Stimulated activated CD4-positive, alpha-beta T cell treated with anti-CD3 and anti-CD28 coated beads, Interleukin-2, amount 100 ng/mL, for 4 hours (primary cell): ENCODE data around the gene KCNJ6.
"Not testable (repeated sequence)": the region's sequence is repeated elsewhere in the genome, so short reads cannot be mapped to it uniquely, and the experiment has no call there.

ENCODE experiments used
- DNase-seq: peaks from one replicate; pipeline ENCODE4 v3.0.0-alpha.2; 2020; ENCODE audit warnings: low read depth

Gene KCNJ6, protein sequence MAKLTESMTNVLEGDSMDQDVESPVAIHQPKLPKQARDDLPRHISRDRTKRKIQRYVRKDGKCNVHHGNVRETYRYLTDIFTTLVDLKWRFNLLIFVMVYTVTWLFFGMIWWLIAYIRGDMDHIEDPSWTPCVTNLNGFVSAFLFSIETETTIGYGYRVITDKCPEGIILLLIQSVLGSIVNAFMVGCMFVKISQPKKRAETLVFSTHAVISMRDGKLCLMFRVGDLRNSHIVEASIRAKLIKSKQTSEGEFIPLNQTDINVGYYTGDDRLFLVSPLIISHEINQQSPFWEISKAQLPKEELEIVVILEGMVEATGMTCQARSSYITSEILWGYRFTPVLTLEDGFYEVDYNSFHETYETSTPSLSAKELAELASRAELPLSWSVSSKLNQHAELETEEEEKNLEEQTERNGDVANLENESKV

DNA sequence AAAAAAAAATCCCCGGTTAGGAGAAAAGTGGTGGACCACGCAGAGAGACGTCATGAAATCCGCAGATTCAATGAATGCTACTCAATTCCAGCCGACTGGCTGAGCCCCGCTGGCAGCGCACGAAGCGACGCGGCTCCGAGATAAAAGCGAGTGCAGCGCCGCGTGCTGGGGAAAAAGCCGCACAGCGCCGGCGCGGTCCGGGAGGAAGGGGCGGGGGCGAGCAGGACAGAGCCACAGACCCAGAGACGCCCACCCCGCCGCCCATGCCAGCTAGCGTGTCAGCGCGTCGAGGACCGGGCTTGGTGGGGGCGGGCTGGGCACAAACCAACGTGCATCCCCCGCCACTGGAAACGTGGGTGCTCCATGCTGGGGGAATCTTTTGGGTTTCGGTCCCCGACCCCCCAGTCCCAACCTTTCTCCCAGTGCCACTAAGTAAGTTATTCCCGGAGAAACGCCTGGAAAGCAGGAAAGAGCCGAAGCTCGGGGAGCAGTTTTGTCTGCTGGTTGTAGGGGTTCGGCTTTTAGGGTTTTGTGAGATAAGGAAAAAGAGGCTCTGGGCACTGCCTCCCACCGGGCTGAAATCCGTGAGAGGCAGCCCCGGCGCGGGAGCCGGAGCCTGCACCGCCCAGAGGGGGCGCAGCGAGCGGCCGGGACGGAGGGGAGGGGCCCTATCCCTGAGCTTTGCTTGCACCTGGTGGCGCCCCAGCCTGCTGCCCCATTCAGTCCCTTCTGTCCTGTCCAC lies at the start of gene KCNJ6:
KCNJ6 (minus strand) TSS at position 148 of the 742 bp plus-strand sequence. CDS start 75,775 bp downstream, outside the sequence.
- no peak for DNase-seq

DNA sequence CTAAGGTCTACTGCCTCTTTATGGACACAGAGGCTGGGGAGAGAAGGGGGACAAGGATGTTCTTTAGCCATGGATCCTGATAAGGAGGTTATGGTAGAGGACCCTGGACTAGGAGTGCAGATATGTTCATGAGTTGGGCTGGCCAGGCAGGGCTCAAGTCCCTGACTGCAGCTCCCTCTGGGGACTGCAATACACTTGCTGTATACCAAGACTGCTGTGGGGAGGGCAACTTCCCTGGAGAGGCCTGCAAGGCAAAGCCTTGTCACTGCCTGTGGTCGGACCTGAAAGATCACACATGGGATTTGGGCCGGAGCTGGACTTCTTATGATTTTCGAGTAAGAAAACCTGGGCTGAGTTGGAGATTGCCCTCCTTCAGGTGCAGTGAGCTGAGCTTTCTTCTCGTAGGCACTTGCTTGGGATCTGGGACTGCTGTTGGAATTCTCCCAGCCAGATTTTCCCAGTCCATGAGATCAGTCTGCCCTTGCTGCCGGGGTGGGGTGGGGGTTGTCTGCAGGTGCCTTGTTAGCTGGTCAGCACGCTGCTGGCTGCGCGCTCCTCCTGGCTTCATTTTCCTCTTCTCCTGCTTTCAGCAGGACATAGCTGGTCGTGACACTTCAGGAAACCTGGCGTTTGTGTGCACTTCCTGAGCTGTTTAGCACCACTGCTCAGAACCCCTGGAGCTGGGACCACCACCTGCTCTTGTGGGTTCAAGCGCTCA lies 49.0 kb upstream of the KCNJ6 start:
- DNase-seq, result no peak

DNA sequence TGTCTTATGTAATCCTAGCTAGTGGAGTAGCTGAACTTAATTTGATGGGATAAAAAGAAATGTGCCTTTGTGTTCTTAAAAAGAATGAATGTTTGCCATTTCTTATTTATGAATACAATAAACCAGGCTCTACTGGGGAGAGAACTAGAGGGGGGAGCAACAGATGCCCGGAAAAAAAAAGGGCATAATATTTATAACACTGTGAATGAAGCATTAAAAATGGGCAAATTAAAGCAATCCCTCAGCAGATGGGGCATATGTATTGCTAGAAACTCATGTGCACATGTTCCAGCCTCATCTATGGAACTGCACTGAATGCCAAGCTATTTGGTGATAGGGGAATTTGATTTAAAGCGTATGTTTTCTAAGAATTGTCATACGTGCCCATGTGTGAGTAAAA lies 42.3 kb upstream of the KCNJ6 start:
- no peak for DNase-seq

DNA sequence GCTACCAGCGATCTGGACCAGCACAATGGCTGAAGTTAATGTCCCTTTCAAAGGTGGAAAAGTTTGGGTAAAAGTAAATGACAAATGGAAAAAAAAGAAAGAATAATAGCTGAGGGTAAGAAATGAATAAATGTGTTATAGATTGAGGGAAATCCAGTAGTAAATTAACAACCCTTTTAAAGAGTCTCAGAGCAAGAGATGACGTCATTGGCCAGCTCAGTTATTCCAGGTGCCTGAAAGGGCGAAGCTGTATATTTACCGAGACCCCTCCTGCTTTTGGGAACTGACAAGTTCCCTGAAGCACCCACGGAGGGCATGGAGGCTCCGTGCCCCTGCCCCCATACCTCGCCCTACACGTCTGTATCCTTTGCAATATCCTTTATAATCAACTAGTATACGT lies 40.5 kb upstream of the KCNJ6 start:
- DNase-seq, result no peak

DNA sequence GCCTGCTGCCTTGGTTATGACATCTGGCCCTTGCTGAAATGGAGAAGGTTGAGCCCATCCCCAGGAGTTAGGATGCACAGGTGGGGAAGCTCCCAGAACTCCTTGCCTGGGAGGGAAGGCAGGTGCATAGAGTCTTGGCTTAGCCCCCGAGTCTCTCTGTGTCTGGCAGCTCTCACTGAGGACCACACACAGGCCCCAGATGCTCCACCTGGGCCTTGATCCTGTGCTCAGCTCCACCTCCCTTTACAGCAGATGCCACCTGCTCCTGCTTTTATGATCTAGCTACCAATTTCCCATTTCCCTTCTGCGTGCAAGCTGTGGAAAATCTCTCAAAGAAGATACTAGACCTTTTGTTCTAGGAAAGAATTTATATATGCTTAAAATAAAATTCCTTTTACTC lies 28.8 kb upstream of the KCNJ6 start:
- DNase-seq, result no peak

DNA sequence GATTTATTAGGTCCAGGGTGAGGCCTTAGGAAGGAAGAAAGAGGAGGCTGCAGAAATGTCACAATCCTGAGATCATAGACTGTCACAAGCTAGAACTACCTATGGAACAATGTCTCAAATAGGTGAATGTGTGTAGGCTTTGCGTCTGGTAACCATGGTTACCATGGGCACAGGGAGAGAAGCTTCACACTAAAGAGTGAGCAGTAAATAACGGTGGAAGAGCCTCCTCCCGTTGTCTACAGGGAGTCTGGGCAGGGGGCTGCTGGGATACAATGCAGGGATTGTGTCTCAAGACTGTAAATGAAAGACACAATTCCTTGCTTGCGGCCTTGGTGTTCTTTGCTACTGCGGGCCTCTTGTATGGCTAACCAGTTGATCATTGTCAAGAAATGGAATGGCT lies 28.2 kb upstream of the KCNJ6 start:
- DNase-seq, result no peak

DNA sequence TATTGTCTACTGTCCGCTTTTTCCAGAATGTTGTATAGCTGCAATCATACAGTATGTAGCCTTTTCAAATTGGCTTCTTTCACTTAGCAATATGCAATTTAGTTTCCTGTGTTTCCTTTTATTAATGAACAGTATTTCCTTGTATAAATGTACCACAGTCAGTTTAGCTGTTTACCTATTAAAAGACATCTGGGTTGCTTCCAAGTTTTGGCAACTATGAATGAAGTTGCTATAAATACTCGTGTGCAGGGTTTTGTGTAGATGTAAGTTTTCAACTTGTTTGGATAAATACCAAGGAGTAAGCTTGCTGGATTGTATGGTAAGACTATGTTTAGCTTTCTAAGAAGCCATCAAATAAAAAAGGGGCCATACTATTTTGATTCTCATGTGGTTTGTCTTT lies 24.4 kb upstream of the KCNJ6 start:
- no peak for DNase-seq

DNA sequence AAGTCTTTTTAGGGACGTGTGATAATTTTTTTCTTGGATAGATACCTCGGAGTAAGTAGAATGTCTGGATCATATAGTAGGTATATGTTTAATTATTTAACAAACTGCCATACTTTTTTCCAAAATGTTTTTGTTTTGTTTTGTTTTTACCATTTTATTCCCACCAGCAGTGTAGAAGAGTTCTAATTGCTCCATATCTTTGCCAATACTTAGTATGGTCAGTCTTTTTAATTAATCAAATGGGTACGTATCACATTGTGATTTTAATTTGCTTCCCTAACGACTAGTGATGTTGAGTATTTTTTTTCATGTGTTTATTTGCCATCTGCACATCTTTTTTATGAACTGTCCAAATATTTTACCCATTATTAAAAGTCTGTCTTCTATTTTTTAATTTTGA lies 23.6 kb upstream of the KCNJ6 start:
- no peak for DNase-seq

DNA sequence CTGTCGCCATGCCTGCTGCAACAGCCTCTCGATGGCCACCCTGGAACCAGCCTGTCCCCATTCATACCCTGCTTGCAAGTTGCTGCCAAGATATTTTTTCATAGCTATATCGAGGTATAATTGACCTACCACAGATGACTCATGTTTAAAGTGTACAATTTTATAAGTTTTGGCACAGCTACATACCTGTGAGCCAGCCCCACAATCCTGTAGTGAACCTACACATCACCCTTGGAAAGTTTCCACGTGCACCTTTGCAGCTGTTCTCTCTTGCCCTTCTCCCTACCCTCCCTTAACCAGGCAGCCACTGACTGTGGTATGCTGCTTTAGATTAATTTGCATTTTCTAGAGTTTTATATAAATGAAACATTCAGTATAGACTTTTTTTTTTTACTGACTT lies 23.0 kb upstream of the KCNJ6 start:
- DNase-seq, result no peak

DNA sequence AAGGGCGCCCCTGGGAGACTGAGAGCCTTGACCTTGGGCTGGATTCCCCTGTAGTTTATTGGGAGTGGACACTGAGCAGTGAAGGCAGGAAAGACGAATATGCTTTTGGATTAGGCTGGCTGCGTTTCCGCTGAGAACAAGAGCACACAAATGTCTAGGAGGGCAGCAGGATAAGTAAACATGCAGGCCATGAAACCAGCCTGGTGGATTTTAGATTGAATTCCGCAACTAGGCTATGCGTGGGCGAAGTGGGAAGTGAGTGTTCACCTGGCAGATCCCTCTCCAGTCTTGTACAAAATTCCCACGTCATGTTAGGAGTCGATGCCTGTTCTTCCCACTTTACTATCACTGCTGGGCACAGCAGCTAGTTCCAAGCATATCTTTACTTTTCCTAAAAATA lies 21.4 kb upstream of the KCNJ6 start:
- DNase-seq, result no peak

DNA sequence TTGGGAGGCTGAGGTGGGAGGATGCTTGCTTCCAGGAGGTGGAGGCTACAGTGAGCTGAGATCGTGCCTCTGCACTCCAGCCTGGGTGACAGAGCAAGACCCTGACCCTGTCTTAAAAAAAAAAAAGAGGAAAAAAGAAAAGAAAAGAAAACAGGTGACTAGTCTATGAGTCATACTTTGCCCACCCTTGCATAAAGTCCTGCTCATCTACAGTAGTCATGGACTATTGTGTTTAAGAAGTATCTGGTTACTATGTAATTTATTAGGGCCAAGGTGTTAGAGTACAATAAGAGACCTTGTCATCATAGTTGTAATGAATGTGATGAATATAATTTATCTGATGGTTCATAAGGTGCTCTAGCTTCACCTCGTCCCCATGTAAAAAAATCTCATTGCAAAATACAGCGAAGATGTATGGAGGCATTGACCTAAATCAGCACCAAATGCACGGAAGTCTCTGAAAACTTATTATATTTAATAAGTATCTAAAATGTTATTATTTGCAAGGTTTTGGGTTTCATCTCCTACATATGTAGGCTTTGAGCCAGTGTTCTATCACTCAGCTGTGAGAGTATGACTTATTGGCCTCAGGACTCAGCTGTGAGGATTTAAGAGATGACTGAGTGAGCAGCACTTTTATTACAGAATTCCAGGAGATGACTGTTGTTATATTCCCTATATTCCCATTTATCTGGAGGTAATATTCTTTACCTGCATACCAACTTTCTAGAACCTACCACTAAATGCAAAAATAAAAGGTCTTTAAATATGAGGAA lies 19.9 kb upstream of the KCNJ6 start:
- DNase-seq, result no peak

DNA sequence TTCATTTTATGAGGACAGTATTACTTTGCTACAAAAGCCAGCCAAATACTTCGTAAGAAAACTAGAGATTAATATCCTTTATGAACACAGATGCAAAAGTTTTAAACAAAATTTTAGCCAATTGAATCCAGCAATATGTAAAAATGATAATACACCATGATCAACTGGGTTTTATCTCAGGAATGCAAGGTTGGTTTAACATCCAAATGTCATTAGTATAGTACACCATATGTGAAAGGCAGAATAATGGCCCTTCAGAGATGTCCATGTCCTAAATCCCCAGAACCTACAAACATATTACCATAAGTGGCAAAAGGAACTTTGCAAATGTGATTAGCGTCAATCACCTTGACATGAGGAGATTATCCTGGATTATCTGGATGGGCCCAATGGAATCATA lies 16.7 kb upstream of the KCNJ6 start:
- no peak for DNase-seq

DNA sequence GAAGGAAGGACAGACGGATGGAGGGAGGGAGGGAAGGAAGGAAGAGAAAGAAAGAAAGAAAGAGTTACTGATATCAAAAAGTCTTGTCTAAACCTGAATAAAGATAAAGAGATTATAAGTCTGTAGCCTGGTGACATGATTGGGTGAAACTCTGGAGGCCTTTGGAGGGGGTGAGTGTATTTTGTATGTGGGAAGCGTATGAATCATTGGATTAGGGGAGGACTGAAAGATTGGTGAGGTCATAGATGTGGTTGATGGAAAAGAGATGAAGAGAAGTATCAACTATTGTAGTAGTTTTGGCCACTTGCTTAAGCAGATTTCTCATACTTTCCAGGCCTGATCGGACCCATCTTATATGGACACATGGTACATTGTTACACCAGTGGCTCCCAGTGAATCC lies 11.5 kb upstream of the KCNJ6 start:
- DNase-seq, result no peak

DNA sequence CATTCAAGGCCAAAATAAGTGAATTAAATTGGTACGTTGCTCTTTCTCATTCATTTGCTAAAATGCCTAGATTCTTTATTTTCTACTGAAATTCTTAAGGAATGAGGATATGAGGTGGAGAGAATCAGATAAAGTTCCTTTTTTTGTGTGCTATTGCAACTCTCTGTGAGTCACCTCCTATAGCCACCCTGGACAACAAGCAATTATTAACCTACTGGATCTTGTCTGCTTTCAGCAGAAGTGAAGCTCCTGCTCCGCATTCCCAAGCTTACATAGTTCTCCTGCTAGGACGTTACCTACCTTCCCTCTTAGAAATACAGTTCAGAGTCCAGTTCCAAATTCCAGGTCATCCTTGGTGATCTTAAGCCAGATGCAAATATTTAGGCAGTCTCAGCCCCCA lies 4.8 kb upstream of the KCNJ6 start:
- DNase-seq, result no peak

DNA sequence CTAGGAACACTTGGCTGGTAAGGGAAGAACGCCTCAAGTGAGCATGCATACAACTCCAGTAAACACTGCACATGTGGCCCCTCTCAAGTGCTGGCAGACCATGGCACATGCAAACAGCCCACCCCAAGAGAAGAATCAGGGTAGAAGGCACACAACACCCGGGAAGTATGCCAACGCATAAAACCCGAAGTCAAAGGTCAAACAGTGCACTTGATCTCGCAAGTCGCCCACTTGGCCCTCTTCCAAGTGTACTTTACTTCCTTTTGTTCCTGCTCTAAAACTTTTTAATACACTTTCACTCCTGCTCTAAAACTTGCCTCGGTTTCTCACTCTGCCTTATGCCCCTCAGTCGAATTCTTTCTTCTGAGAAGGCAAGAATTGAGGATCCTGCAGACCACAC lies 4.0 kb upstream of the KCNJ6 start:
- not testable (repeated sequence) for DNase-seq

DNA sequence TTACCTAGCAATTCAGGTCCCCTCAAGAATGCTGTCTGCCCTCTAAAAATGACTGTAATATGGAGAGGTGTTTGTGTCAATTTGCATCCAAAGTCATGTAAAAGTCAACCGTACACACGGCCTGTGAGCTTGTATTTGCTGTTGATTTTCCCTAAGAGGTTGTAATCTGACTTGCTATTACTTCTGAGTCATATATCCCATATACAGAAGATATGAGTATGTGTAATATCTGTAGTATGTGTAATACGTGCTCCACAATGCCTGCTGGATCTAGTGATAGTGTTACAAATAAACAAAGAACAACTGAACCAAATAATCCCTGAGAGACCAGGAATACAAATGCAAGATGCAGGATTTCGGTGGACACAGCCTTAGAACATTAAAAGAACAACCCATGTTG lies 1.4 kb upstream of the KCNJ6 start:
- DNase-seq, result no peak

DNA sequence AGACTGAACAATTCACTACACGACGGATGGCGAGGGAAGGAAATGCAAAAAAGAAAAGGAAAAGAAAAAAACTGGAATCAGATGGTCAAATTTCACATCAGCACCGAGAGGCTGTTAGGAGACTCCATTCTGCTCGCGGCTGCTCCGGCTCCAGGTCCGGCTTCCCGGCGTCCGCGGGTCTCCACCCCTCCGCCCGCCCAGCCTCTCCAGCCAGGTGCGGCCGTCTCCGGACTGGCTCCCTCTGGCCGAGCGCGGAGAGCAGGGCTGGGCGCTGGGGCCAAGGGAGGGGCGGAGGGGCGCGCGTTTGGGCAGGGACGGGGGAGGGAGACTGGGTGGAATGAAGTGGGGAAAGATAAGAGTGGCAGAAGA lies 332 bp downstream of the KCNJ6 start:
- DNase-seq, result no peak

DNA sequence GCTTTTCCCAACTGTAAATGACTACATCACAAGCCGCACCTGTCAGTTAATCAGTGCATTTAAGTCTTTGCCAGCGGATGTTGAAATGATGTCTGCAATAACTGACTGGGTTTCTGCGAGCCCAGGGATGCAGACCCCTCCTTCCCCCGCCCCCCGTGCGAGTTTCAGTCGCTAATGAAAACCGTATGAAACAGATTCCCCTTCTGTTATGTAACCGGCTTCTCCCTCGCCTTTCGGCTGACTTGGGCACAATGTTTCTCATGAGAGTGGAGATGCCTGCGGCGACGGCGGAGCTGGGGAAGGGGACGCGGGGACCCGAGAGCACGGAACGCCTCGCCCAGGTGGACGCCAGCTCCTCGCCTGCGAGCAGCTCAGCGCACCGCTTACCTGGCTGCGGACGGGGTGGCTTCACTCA lies 753 bp downstream of the KCNJ6 start:
- no peak for DNase-seq

DNA sequence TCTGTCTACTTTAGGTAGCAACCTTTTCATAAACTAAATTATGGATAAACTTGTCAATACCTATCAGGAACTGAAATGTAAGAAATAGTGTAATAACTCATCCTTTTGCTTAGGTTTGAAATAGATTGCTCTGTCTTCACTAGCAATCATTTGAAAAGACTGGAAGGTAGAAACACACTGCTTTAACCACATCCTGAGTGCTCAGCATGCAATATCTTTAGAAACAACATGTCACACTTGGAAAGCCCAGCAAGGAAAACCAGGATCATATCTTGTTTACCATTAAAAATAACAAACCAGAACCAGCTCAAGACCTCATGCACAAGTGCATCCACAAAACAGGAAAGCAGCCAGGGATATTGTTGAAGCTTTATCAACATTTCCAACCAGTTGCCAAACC lies 3.6 kb downstream of the KCNJ6 start:
- no peak for DNase-seq

DNA sequence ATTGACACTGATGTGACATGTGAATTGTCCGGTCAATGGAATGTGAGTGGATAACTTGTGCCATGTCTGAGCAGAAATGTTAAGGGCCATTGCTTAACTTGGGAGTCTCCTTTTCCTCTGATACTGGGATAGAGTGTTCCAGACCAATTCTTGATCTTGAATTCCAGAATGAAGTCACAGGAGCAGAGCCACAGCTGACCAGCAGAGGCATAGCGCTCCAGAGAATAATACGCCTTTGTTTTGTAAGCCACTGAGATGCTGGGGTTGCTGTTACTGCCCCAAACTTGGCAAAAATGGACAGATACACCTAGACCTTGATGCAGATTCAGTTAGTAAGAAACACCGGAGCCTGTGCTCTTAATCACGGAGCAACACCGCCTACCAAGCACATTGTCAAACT lies 6.3 kb downstream of the KCNJ6 start:
- DNase-seq, result no peak

DNA sequence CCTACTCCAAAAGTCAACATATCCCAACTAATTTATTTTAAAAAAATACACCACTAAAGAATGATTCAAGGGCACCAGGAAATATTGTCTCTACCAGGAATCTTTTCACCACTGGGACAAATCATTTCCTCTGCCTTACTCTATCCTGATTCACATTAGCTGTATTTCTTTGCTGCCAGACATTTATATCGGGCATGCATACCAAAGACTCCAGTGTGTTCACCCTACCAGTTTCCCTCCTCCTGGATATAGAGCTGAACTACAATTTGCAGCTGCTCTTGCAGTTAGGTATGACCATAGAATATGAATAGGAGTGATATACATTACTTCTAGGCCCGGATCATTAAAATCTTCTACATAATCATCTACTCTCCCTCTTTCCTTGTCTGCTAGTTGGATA lies 7.6 kb downstream of the KCNJ6 start:
- DNase-seq, result no peak

DNA sequence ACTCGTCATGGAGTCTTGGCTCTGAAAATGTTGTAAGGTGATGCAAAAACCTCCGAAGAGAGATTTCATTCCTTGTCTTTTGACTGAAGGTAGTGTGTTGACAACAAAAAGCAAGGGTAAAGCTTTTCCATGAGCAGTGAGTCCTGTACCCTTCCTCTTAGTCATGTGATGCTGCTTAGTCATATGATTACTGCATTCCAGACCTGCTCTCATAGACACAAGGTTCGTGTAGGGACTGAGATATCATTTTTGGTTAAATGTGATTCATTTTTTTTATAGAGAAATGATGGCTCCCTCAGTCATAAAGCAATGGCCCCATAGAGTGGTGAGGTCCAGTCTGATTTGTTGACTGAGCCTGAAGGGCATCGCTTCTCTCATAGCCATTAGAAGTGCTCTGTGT lies 9.2 kb downstream of the KCNJ6 start:
- DNase-seq, result no peak
